ENCODE data around the gene DNMT1.

DNMT1 gene

DNA sequence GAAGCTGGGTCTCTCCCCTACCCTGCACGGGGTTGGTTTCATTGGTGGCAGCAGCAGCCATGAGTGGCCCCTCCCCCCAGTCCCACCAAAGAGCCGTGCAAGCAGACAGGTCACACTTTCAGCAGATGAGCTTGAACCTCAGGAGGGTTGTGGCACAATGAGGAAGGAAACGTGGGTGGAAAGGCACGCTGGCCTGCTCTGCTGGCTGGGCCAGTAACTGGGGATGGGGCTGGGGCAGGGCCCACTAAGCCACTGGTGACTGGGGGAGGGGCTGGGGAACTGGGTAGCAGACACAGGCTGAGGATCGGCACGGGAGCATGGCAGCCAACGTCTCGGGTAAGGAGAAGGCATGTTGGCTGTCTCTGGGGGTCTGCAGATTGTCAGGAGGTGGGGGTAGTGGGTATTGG lies 83.3 kb downstream of the DNMT1 start, which contains the start of gene P2RY11:
TSS of gene P2RY11 (plus strand) at position 289 of the 407 bp plus-strand sequence. CDS start at position 318, 29 bp downstream.
- peak; percentile 75 for DNase-seq

- DNase-seq = no peak
Observed at GRCh38 chr19:10110972-10111317, 83.8 kb downstream of the DNMT1 start.

- DNase-seq = no peak
Observed at GRCh38 chr19:10110076-10110971, 84.4 kb downstream of the DNMT1 start.

- DNase-seq = no peak
Observed at GRCh38 chr19:10109528-10109927, 85.2 kb downstream of the DNMT1 start.

- DNase-seq = no peak
Observed at GRCh38 chr19:10107817-10108367, 86.9 kb downstream of the DNMT1 start.

- DNase-seq = no peak
Observed at GRCh38 chr19:10107254-10107653, 87.5 kb downstream of the DNMT1 start.

- DNase-seq = peak; percentile 100
Observed at GRCh38 chr19:10106100-10106936, 88.4 kb downstream of the DNMT1 start, which contains the start of gene PPAN. Gene PPAN, plus strand, starts transcription at chr19:10106362. Its CDS starts 33 bp downstream, at chr19:10106395.

GRCh38 chr19:10105509-10106099 lies 89.1 kb downstream of the DNMT1 start:
- peak; percentile 57 for DNase-seq

- peak; percentile 47 for DNase-seq
Observed at GRCh38 chr19:10104665-10105508, 89.9 kb downstream of the DNMT1 start.

- DNase-seq = no peak
Observed at GRCh38 chr19:10104130-10104513, 90.6 kb downstream of the DNMT1 start.

- DNase-seq = no peak
Observed at GRCh38 chr19:10102787-10103236, 91.9 kb downstream of the DNMT1 start.

GRCh38 chr19:10100163-10100785 lies 94.5 kb downstream of the DNMT1 start:
- no peak for DNase-seq

- DNase-seq = no peak
Observed at GRCh38 chr19:10096615-10096963, 98.2 kb downstream of the DNMT1 start.

DNA sequence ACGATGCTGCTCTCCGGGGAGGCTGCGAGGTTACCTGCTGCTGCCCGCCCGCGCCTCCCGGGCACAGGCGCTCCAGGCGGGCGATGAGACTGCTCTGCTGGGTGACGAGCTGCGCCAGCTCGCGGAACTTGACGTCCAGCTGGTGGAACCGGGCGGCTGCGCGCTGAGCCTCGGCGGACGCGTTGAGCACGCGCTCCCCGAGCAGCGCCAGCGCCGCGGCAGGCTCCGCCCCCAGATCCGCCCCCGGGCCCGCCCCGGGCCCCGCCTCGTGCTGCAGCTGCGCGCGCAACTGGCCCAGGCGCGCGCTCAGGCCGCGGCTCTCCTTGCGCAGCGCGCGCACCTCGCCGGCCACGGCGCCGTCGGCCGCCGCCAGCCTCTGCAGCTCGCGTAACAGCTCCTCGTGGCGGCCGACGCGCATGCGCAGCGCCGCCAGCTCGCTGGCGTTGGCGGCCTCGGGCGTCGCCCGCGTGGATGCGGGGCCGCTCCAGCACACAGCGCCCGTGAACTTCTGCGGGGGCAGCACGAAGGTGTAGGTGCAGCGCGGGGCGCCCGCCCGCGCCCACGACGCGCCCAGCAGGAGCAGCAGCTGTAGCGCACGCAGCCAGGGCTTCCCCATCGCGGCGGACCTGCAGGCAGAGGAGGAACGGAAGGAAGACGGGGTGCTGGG lies 98.7 kb downstream of the DNMT1 start:
- DNase-seq = peak; percentile 98

DNA sequence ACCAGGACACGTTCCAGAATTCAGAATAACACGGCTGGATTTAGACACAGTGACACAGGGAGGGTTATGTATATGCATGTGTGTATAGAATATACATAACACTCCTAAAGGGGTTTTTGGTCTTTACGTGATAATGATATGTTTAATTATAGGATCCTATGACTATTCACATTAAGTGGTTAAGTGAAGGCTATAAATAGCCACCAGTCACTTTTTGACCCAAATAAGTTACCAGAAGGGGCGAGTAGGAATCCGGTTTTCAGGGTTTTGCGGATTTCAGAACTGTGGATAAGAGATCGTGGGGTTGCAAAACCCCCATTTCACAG lies 99.2 kb downstream of the DNMT1 start:
- no peak for DNase-seq

GRCh38 chr19:10093295-10094186 lies 101.2 kb downstream of the DNMT1 start:
- DNase-seq = no peak

DNA sequence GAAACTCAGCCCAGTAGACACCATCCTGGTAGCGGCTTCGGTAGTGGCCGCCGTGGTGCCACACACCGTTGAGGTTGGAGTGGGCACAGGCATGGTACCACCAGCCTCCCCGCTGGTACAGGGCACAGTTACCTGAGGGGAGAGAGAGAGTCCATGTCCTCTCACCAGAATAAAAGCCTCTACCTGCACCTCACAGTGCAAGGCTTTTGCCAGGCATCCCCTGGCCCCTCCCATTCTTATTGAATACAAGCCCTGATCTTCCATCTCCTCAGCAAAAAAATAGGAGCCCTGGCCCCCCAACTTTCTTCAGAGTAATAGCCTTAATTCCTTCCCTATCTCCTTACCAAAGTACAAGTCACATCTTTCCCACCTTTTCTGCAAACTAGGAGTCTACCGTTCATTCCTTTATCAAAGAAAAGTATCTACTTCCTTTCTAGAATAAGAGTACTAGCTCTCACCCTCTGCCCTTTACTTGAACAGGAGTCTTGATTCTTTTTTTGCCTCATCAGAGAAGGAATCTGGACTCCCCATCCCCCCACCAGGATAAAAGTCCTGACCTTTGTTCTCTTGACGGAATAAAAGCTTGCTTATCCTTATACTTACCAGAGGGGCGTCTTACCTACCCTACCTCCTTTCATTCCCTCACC lies 102.0 kb downstream of the DNMT1 start:
- DNase-seq = no peak

DNA sequence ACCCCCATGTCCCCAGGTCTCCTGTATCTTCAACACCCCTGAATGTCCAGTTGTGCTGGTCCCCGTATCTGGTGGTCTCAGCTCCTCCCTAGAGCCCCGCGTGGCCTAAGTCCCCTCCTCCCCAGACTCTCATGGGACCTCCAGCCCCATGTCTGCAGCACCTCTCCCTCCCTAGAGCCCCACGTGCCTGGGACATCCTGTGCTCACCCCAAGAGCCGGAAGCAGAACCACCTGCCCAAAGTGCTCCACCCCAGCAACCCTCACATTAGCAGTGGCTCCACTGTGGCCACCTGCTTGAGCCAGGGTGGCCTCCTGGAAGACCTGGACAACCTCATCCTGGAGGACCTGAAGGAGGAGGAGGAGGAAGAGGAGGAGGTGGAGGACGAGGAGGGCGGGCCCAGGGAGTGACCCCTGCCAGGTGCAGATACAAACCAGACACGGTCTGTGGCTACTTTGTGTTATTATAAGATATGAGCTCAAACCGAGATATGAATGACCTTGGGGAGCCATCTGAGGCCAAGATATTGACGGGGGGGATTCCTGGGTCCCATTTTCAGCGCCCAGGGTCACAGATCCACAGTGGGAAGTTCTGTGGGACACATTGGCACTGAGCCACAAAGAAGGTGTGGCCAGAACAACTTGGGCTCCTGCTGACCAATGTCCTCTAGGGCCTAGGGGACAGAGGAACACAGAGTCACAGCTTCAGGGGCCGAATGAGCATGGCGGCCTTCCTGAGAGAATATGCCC lies 102.7 kb downstream of the DNMT1 start:
- DNase-seq = no peak

DNA sequence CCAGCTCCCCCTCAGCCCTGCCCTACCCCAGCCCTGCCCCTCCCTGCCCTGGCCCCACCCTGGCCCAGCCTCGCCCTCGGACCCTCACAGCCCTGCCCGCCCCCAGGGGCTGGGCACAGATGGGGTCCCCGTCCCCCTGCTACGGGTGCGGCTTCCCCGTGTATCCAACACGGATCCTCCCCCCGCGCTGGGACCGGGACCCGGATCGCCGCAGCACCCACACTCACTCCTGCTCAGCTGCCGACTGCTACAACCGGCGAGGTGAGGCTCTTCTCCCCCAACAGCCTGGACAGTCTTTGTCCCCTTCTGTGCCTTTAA lies 103.4 kb downstream of the DNMT1 start:
- no peak for DNase-seq
